Endothelial cell of umbilical vein (primary cell): Measurements from ENCODE around the gene PKNOX2. TPM values are rescaled to one million over a fixed set of nuclear protein-coding genes. Genes with fewer than 3 reads are reported as not detected.

Experiments used
- BruUV-seq: library from RNA; stranded (reverse); fragments of 400-500 nt; replicated peaks from 2 replicates; lab custom pipeline; 2021; lab: Mats Ljungman, UMichigan
- CTCF ChIA-PET: fragments of 300-600, 350-600 bp; sonication (Branson Sonifier 250); formaldehyde crosslinking; loops from one replicate; lab custom pipeline; 2021; ENCODE audit warnings: antibody characterized with exemption, inconsistent platforms; lab: Charles Lee
- POLR2A ChIA-PET: fragments of 300-600, 350-600 bp; sonication (Branson Sonifier 250); formaldehyde crosslinking; loops from one replicate; lab custom pipeline; 2021; ENCODE audit warnings: antibody characterized with exemption, inconsistent platforms; lab: Charles Lee
- DNase-seq: peaks from one replicate; pipeline ENCODE4 v3.0.0-alpha.2; 2011; ENCODE audit warnings: low read depth, low spot score
- FAIRE-seq: peaks from 2 replicates; lab custom pipeline; 2011; peaks lifted over from hg19 to GRCh38; lab: Jason Lieb, UNC
- H2AFZ ChIP-seq: 2 replicates; pipeline ENCODE4 v1.6.0; 2012; ENCODE audit warnings: low read depth, low read length, control low read depth, inconsistent platforms
- H3K27ac ChIP-seq: 2 replicates; pipeline ENCODE4 v1.5.1; 2011; ENCODE audit warnings: low read depth, mild to moderate bottlenecking, control low read depth, low read length, moderate library complexity; ENCODE audit not compliant: insufficient read depth
- H3K27me3 ChIP-seq, 2 experiments: 2 replicates each; pipeline versions ENCODE4 v1.6.0 to v1.6.1; 2011; ENCODE audit warnings: low read length in 2 of 2, mixed read lengths in 1 of 2; ENCODE audit not compliant: control insufficient read depth in 2 of 2, insufficient read depth in 2 of 2
- H3K36me3 ChIP-seq, 2 experiments: 2 replicates in 1 of 2; 3 replicates in 1 of 2; pipeline ENCODE4 v1.5.1; 2011; ENCODE audit warnings: low read length in 2 of 2, mild to moderate bottlenecking in 1 of 2, moderate library complexity in 1 of 2; ENCODE audit not compliant: control insufficient read depth in 2 of 2, insufficient read depth in 2 of 2; ENCODE audit errors: extremely low read depth in 1 of 2
- H3K4me1 ChIP-seq: 3 replicates; pipeline ENCODE4 v1.5.1; 2011; ENCODE audit warnings: mild to moderate bottlenecking, low read length; ENCODE audit not compliant: control insufficient read depth, insufficient read depth; ENCODE audit errors: extremely low read depth
- H3K4me2 ChIP-seq: 2 replicates; pipeline ENCODE4 v1.6.1; 2011; ENCODE audit warnings: low read length, control low read depth, mixed read lengths; ENCODE audit not compliant: insufficient read depth
- H3K4me3 ChIP-seq, 3 experiments: fragments of 200-600 bp in 1 of 3; sonication (generic), shearing (Covaris generic) in 1 of 3; replicated peaks in 1 of 3; 2 replicates each; pipeline ENCODE4 v1.5.1; 2011 to 2016; ENCODE audit warnings: control low read depth in 3 of 3, low read length in 3 of 3, mild to moderate bottlenecking in 2 of 3, inconsistent platforms in 1 of 3, low read depth in 1 of 3, moderate library complexity in 1 of 3; ENCODE audit not compliant: insufficient read depth in 1 of 3
- H3K79me2 ChIP-seq: 2 replicates; pipeline ENCODE4 v1.6.0; 2012; ENCODE audit warnings: low read length, inconsistent platforms; ENCODE audit not compliant: control insufficient read depth, insufficient read depth
- H3K9ac ChIP-seq: replicated peaks from 2 replicates; pipeline ENCODE3; 2011; ENCODE audit warnings: low read length, control low read depth; ENCODE audit not compliant: insufficient read depth; ENCODE audit errors: extremely low read depth
- H3K9me1 ChIP-seq: replicated peaks from 3 replicates; pipeline ENCODE4 v1.6.0; 2011; ENCODE audit warnings: mild to moderate bottlenecking, low read length; ENCODE audit not compliant: control insufficient read depth, insufficient read depth; ENCODE audit errors: extremely low read depth
- H3K9me3 ChIP-seq: replicated peaks from 2 replicates; pipeline ENCODE4 v1.5.1; 2012; ENCODE audit warnings: low read length, inconsistent platforms; ENCODE audit not compliant: control insufficient read depth, insufficient read depth
- H4K20me1 ChIP-seq: replicated peaks from 2 replicates; pipeline ENCODE3; 2011; ENCODE audit warnings: mild to moderate bottlenecking, low read length; ENCODE audit not compliant: control insufficient read depth, insufficient read depth; ENCODE audit errors: extremely low read depth
- EZH2 ChIP-seq: IDR thresholded peaks from 2 replicates; pipeline ENCODE4 v1.6.1; 2012; ENCODE audit warnings: borderline replicate concordance, low read depth, mild to moderate bottlenecking, moderate library complexity, low read length, inconsistent platforms; ENCODE audit not compliant: severe bottlenecking
- FOS ChIP-seq: IDR thresholded peaks from 2 replicates; pipeline ENCODE4 v1.6.1; 2011; ENCODE audit warnings: mild to moderate bottlenecking, low read length, moderate library complexity, borderline replicate concordance; ENCODE audit not compliant: insufficient read depth
- JUN ChIP-seq: IDR thresholded peaks from 2 replicates; pipeline ENCODE4 v1.6.1; 2011; ENCODE audit warnings: borderline replicate concordance, low read depth; ENCODE audit not compliant: insufficient read length, insufficient read depth
- POLR2AphosphoS5 ChIP-seq: IDR thresholded peaks from 2 replicates; pipeline ENCODE4 v1.6.1; 2012; ENCODE audit warnings: low read depth, mild to moderate bottlenecking, control low read depth, low read length, moderate library complexity; ENCODE audit not compliant: insufficient read depth
- dilution Hi-C: fragments of 300-500 bp; cut with MboI; formaldehyde crosslinking; loops from one replicate; pipeline ENCODE4 v1.15.0; 2019; ENCODE audit warnings: low sequenced_read_pairs; ENCODE audit not compliant: extremely low pct_ligation_motif_present
- intact Hi-C: fragments of 100-400 bp; cut with micrococcal nuclease; formaldehyde crosslinking; loops from one replicate; pipeline ENCODE4 v1.10.0; 2022
- polyA plus RNA-seq, 4 experiments: library from polyadenylated mRNA; depleted of rRNA in 3 of 4; stranded (reverse) in 3 of 4; unstranded in 1 of 4; fragments of >200 nt; gene quantifications; 2 replicates each; pipeline versions ENCODE4 v1.2.1 to v1.2.3, GENCODE V29; 2011 to 2012; ENCODE audit warnings: missing spikeins in 1 of 4
- total RNA-seq: library from RNA; stranded (reverse); gene quantifications from 2 replicates; pipeline ENCODE4 v1.2.3, GENCODE V29; 2021
- TF ChIP-seq, protein P1 (sequence below), 2 donors: IDR thresholded peaks; 1 replicate in 1 of 2; 2 replicates in 1 of 2; pipeline ENCODE4 v1.5.1; 2011; ENCODE audit warnings: low read length in 2 of 2, mild to moderate bottlenecking in 2 of 2, moderate library complexity in 2 of 2, control low read depth in 1 of 2, inconsistent platforms in 1 of 2, low read depth in 1 of 2; ENCODE audit not compliant: insufficient read depth in 1 of 2; ENCODE audit errors: extremely low read depth in 1 of 2

PKNOX2 gene
- total and polyA plus RNA-seq, 2 donors (not counting 3 experiments of a cell fraction or from before 2014, with no cell fraction given) = 0.11 to 0.91 TPM

DNA sequence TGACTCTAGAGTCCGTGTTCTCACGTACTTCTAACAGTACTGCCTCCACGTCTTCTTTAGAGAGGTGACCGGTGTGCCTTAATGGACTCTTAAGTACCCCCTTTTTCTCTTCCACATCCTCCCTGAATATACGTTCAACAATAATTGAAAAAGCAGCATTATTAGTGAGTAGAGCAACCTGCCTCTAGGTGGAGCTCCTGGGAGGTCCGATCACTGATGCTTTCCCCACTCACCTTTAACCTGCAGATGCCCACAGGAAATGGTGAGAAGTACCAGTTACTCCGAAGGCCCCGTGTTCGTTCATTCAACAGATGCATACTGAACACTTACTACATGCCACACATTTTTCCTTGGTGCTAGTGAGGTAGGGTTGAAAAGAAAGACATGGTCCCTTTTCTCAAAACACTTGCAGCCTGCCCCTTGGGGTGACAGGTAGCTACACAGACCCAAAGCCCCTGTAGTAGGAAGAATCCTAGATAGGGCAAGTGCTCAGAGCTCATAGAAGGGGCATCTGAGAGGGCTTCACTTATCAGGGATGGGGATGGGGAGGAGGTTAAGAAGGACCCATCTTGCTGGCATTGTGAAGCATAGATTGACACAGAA lies 258.8 kb downstream of the PKNOX2 start:
- H4K20me1 ChIP-seq = no peaks in the 10 kb centered on the region
- intact Hi-C loops = loop anchor here (1.0 kb wide), 1 partner anchor 448 kb away; no protein-coding TSS in a partner anchor
- DNase-seq (no peak), FAIRE-seq (peak; percentile 69)
- H3K4me3 ChIP-seq = no peak overlapping the region
- no peaks in the 10 kb centered on the region for H3K36me3 ChIP-seq
- no peaks in the 10 kb centered on the region for H3K4me1 ChIP-seq
- H3K79me2 ChIP-seq = no peaks in the 10 kb centered on the region
- dilution Hi-C loops = no loop called here
- BruUV-seq = no TSS peak
- H3K9me3 ChIP-seq = no peaks in the 10 kb centered on the region
- no peak overlapping the region for H3K27ac ChIP-seq
- H3K27me3 ChIP-seq = peaks cover 0 to 1% of the 10 kb centered on the region in 2 experiments
- ChIA-PET CTCF (interaction anchor here (0.8 to 2.0 kb wide), 8 partner anchors 9 to 452 kb away, joined by 3 to 15 read pairs (median 4); no protein-coding TSS in a partner anchor), POLR2A (no interaction called here)
- no peak overlapping the region for H3K9ac ChIP-seq
- TF ChIP-seq, protein P1, sequence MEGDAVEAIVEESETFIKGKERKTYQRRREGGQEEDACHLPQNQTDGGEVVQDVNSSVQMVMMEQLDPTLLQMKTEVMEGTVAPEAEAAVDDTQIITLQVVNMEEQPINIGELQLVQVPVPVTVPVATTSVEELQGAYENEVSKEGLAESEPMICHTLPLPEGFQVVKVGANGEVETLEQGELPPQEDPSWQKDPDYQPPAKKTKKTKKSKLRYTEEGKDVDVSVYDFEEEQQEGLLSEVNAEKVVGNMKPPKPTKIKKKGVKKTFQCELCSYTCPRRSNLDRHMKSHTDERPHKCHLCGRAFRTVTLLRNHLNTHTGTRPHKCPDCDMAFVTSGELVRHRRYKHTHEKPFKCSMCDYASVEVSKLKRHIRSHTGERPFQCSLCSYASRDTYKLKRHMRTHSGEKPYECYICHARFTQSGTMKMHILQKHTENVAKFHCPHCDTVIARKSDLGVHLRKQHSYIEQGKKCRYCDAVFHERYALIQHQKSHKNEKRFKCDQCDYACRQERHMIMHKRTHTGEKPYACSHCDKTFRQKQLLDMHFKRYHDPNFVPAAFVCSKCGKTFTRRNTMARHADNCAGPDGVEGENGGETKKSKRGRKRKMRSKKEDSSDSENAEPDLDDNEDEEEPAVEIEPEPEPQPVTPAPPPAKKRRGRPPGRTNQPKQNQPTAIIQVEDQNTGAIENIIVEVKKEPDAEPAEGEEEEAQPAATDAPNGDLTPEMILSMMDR (IDR thresholded peaks at IDR 0.05; ENCODE audit: extremely low read depth in 1 of 2, insufficient read depth in 1 of 2, low read depth in 1 of 2, low read length in 2 of 2) = peak; percentile 23 to 39
- TF ChIP-seq EZH2 (no peak), POLR2AphosphoS5 (no peak)
- no peaks in the 10 kb centered on the region for H3K9me1 ChIP-seq
- no peak overlapping the region for H2AFZ ChIP-seq
- no peak overlapping the region for H3K4me2 ChIP-seq

DNA sequence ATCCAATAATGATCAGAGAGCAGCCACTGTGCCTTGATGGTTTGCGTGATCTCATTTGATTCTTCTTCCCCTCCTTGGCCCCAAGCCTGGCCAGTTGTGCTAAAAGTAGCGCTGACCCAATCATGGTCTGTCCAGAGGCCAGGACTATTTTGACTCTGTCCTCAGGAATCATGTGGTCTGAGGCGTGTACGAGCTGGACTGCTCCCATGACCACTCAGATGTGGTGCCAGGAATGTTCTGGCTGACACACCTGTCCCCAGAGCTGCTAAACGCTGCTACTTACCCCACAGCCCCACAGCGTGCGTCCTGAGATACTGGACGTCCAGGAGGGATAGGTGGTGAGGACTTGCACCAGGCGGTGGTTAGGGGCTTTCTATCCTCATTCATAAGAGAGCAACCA lies 261.1 kb downstream of the PKNOX2 start:
- DNase-seq (no peak), FAIRE-seq (no peak)
- H2AFZ ChIP-seq = no peak overlapping the region
- CTCF ChIA-PET = interaction anchor here (1.3 kb wide), 1 partner anchor 8 kb away, joined by 3 read pairs; no protein-coding TSS in a partner anchor
- no peak overlapping the region for H3K4me3 ChIP-seq
- no peaks in the 10 kb centered on the region for H3K9me1 ChIP-seq
- H3K4me1 ChIP-seq = no peaks in the 10 kb centered on the region
- H3K36me3 ChIP-seq = no peaks in the 10 kb centered on the region
- no peak overlapping the region for H3K27ac ChIP-seq
- BruUV-seq = no TSS peak
- no peak overlapping the region for H3K9ac ChIP-seq
- H3K79me2 ChIP-seq = no peaks in the 10 kb centered on the region
- TF ChIP-seq, protein P1 (IDR thresholded peaks at IDR 0.05; ENCODE audit: extremely low read depth in 1 of 2, insufficient read depth in 1 of 2, low read depth in 1 of 2, low read length in 2 of 2) = no peak
- TF ChIP-seq POLR2AphosphoS5 (no peak), FOS (no peak), JUN (no peak)
- no peak overlapping the region for H3K4me2 ChIP-seq
- intact Hi-C loops = no loop called here
- POLR2A ChIA-PET = no interaction called here
- peaks cover 0 to 1% of the 10 kb centered on the region in 2 experiments for H3K27me3 ChIP-seq
- H3K9me3 ChIP-seq = no peaks in the 10 kb centered on the region
- H4K20me1 ChIP-seq = no peaks in the 10 kb centered on the region
- dilution Hi-C loops = no loop called here
